ENCODE results near the gene ATP5F1D.
"Not testable (repeated sequence)": the region's sequence is repeated elsewhere in the genome, so short reads cannot be mapped to it uniquely, and the experiment has no call there.

The ATP5F1D gene

DNA sequence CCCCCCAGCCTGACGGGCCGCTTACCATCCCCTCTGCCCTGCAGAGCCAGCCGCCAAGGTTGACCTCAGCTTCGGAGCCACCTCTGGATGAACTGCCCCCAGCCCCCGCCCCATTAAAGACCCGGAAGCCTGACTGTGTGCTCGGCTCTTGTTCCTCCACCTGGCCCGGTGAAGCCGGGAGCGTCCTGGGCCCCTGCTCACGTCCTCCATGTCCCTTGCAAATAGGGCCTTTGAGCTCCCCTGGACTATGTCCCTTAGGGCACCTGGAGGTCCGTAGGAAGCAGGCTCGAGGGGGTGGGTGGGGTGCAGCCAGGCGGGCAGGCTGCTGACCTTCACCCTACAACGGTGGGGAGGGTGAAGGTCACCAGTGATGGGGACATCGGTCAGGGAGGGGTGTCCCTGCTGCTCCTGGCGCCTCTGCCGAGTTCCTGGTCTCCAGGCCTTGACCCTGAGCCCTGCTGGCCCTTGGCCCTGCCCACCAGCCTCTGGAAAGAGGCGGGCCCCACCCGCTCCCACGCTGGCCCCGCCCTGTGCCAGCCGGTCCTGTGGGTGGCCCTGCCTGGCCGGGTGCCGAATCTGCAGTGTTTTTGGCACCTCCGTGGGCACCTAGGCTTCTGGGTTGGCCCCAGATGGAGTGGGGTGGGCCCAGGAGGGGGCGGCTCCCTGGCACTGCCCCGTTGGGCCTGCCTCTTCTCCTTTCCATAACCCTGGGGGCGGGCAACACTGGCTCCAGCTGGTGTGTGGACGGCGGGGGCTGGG lies 3.3 kb downstream of the ATP5F1D start:
- no peaks in the 10 kb centered on the region for H3K36me3 ChIP-seq (ENCODE audit: insufficient read depth, low read length)
- H3K4me2 ChIP-seq (ENCODE audit: low read depth, low read length, poor library complexity, severe bottlenecking), result peak overlapping the region; percentile 55
- peaks cover 8% of the 10 kb centered on the region for H4K20me1 ChIP-seq (ENCODE audit: insufficient read depth, low read length, poor library complexity, severe bottlenecking)

DNA sequence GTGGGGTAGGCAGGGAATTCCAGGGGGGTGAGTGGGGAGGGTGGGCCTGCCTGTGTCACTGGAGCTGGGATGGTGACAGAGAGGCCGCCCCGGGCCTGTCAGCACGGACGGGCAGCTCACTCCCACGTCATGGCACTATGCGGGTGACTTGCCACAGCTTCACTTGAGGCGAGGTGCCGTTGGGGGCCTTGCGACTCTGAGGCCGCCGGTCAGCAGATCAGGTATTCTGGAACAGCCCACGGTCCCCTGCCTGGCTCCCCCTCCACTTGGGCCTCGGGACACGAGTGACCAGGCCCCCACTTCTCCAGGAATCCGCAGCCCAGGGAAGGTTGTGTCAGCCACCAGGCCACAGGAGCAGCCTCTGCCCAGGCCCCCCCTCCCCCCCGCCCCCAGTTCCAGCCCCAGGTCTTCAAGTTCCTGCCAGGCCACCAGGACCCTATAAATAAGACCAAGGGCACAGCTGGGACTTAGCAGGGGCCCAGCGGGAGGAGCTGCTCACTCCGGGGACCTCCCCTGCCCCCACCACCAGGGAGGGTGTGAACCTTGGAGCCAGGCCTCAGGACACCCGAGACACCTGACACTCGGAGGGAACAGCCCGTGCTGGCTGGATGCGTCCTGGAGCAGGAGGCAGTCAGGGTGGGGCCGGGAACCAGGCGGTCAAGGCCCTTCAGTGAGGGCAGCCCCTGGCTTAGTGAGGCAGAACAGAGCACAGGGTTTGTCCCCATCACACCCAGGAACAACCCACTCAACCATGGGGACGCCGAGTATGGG lies 4.1 kb downstream of the ATP5F1D start:
- Histone ChIP-seq H3K36me3 (ENCODE audit: insufficient read depth, low read length) (no peaks in the 10 kb centered on the region), H3K9me3 (ENCODE audit: insufficient read depth, low read depth, low read length) (no peaks in the 10 kb centered on the region), H3K9me2 (replicated peaks; ENCODE audit: low read depth, low read length) (no peaks in the 10 kb centered on the region), H3K4me3 (ENCODE audit: low read length, poor library complexity, severe bottlenecking) (no peak overlapping the region), H2AFZ (ENCODE audit: low read length) (no peak overlapping the region), H3K4me1 (ENCODE audit: insufficient read depth, low read length, poor library complexity, severe bottlenecking) (peaks cover 30% of the 10 kb centered on the region), H3F3A (ENCODE audit: low read depth) (no peaks in the 10 kb centered on the region), H3K4me2 (ENCODE audit: low read depth, low read length, poor library complexity, severe bottlenecking) (no peak overlapping the region), H3K79me2 (ENCODE audit: insufficient read depth, low read length) (peaks cover 36% of the 10 kb centered on the region), H3K27me3 (ENCODE audit: insufficient read depth, low read length, poor library complexity, severe bottlenecking) (no peaks in the 10 kb centered on the region), H3K9ac (ENCODE audit: low read depth, low read length, poor library complexity, severe bottlenecking) (no peak overlapping the region), H4K20me1 (ENCODE audit: insufficient read depth, low read length, poor library complexity, severe bottlenecking) (peaks cover 8% of the 10 kb centered on the region)
- TF ChIP-seq, protein P1, sequence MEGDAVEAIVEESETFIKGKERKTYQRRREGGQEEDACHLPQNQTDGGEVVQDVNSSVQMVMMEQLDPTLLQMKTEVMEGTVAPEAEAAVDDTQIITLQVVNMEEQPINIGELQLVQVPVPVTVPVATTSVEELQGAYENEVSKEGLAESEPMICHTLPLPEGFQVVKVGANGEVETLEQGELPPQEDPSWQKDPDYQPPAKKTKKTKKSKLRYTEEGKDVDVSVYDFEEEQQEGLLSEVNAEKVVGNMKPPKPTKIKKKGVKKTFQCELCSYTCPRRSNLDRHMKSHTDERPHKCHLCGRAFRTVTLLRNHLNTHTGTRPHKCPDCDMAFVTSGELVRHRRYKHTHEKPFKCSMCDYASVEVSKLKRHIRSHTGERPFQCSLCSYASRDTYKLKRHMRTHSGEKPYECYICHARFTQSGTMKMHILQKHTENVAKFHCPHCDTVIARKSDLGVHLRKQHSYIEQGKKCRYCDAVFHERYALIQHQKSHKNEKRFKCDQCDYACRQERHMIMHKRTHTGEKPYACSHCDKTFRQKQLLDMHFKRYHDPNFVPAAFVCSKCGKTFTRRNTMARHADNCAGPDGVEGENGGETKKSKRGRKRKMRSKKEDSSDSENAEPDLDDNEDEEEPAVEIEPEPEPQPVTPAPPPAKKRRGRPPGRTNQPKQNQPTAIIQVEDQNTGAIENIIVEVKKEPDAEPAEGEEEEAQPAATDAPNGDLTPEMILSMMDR (conservative IDR thresholded peaks at IDR 0.05; ENCODE audit: low read length), result no peak
- TF ChIP-seq EZH2phosphoT487 (IDR thresholded peaks at IDR 0.05; ENCODE audit: borderline replicate concordance), result no peak

More for the DNA sequence above, 3.3 kb downstream of the ATP5F1D start:
- H3K27me3 ChIP-seq (ENCODE audit: insufficient read depth, low read length, poor library complexity, severe bottlenecking), result no peaks in the 10 kb centered on the region
- no peak overlapping the region for H2AFZ ChIP-seq (ENCODE audit: low read length)
- no peaks in the 10 kb centered on the region for H3F3A ChIP-seq (ENCODE audit: low read depth)
- no peaks in the 10 kb centered on the region for H3K9me2 ChIP-seq (replicated peaks; ENCODE audit: low read depth, low read length)
- peaks cover 30% of the 10 kb centered on the region for H3K4me1 ChIP-seq (ENCODE audit: insufficient read depth, low read length, poor library complexity, severe bottlenecking)
- H3K9me3 ChIP-seq (ENCODE audit: insufficient read depth, low read depth, low read length), result no peaks in the 10 kb centered on the region
- H3K79me2 ChIP-seq (ENCODE audit: insufficient read depth, low read length), result peaks cover 29% of the 10 kb centered on the region
- no peak overlapping the region for H3K9ac ChIP-seq (ENCODE audit: low read depth, low read length, poor library complexity, severe bottlenecking)
- TF ChIP-seq EZH2phosphoT487 (IDR thresholded peaks at IDR 0.05; ENCODE audit: borderline replicate concordance), result no peak
- TF ChIP-seq, protein P1 (conservative IDR thresholded peaks at IDR 0.05; ENCODE audit: low read length), result no peak
- H3K4me3 ChIP-seq (ENCODE audit: low read length, poor library complexity, severe bottlenecking), result peak overlapping the region; percentile 45

DNA sequence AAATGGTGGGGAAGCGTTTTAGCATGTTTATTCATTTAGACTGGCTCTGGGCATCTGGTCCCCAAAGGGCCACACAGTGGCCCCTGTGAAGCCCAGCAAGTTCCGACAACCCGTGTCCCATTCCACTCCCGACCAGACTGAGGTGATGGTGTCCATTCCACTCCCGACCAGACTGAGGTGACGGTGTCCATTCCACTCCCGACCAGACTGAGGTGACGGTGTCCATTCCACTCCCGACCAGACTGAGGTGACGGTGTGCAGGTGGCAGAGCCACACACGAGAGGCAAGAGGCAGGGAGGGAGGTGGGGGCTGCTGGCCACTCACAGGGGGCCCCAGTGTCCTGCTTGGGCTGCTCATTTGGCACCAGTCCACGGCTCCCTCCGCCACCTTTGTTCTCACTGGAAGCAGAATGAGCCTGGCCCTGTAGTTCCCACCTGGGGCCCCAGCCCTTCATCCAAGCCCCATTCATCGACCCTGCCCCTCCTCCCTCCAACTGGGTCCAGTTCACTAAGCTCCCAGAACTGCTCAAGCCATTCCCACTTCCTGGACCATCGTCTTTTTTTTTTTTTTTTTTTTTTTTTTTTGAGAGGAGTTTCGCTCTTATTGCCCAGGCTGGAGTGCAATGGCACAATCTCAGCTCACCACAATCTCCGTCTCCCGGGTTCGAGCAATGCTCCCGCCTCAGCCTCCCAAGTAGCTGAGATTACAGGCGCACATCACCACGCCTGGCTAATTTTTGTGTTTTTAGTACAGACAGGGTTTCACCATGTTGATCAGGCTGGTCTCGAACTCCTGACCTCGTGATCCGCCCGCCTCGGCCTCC lies 4.9 kb downstream of the ATP5F1D start:
- not testable (repeated sequence) for H3K27me3 ChIP-seq (ENCODE audit: insufficient read depth, low read length, poor library complexity, severe bottlenecking); H3K9ac ChIP-seq (ENCODE audit: low read depth, low read length, poor library complexity, severe bottlenecking); H3K9me3 ChIP-seq (ENCODE audit: insufficient read depth, low read depth, low read length); H3K9me2 ChIP-seq (replicated peaks; ENCODE audit: low read depth, low read length); H3K4me2 ChIP-seq (ENCODE audit: low read depth, low read length, poor library complexity, severe bottlenecking); H3K4me3 ChIP-seq (ENCODE audit: low read length, poor library complexity, severe bottlenecking); H3K36me3 ChIP-seq (ENCODE audit: insufficient read depth, low read length); H2AFZ ChIP-seq (ENCODE audit: low read length); H3F3A ChIP-seq (ENCODE audit: low read depth)
- Histone ChIP-seq H4K20me1 (ENCODE audit: insufficient read depth, low read length, poor library complexity, severe bottlenecking) (peaks cover 14% of the 10 kb centered on the region), H3K79me2 (ENCODE audit: insufficient read depth, low read length) (peaks cover 44% of the 10 kb centered on the region), H3K4me1 (ENCODE audit: insufficient read depth, low read length, poor library complexity, severe bottlenecking) (peaks cover 23% of the 10 kb centered on the region)

Measured in Loucy (cell line).